K562 (cell line): ENCODE data around the gene FBXW8.

Source experiments
- CTCF ChIP-seq, 3 experiments: IDR thresholded peaks in 2 of 3; conservative IDR thresholded peaks in 1 of 3; 2 replicates each; pipeline ENCODE4 v1.5.1; 2011 to 2012; ENCODE audit warnings: low read length in 3 of 3, mild to moderate bottlenecking in 3 of 3, control low read depth in 2 of 3, improper control_type of control experiment in 1 of 3, inconsistent platforms in 1 of 3, low read depth in 1 of 3, mixed read lengths in 1 of 3, moderate library complexity in 1 of 3; ENCODE audit not compliant: insufficient read depth in 2 of 3
- EZH2 ChIP-seq: IDR thresholded peaks from 2 replicates; pipeline ENCODE4 v1.6.1; 2012; ENCODE audit warnings: low read depth, mild to moderate bottlenecking, inconsistent platforms, low read length, borderline replicate concordance
- HINFP ChIP-seq: fragments of 450-650 bp; conservative IDR thresholded peaks from 2 replicates; pipeline ENCODE4 v1.6.1; 2016; ENCODE audit warnings: missing genetic modification characterization, low read depth, mild to moderate bottlenecking, control low read depth, missing compliant biosample characterization
- MIER1 ChIP-seq: fragments of 450-650 bp; IDR thresholded peaks from 2 replicates; pipeline ENCODE4 v1.6.1; 2016; ENCODE audit warnings: antibody characterized with exemption, mild to moderate bottlenecking, low read depth
- ZKSCAN8 ChIP-seq: fragments of 200-800 bp; sonication (Bioruptor generic); IDR thresholded peaks from 2 replicates; pipeline ENCODE4 v1.6.1; 2016; ENCODE audit warnings: missing genetic modification characterization, missing compliant biosample characterization
- ZNF263 ChIP-seq: sonication (generic); formaldehyde crosslinking; IDR thresholded peaks from 2 replicates; pipeline ENCODE4 v1.8.0; 2022; ENCODE audit warnings: mild to moderate bottlenecking, missing genetic modification reagents, borderline replicate concordance

- TF ChIP-seq EZH2 (no peak), CTCF (IDR thresholded peaks at IDR 0.05 in 2 of 3, conservative IDR thresholded peaks at IDR 0.05 in 1 of 3; ENCODE audit: insufficient read depth in 2 of 3, low read depth in 1 of 3, low read length in 3 of 3) (no peak), ZKSCAN8 (CRISPR knock-in tag) (no peak), ZNF263 (no peak), HINFP (tag) (no peak), MIER1 (no peak)
These were observed 49.2 kb downstream of the FBXW8 start for GRCh38 chr12:116959845-116960514.
